GM23338 (cell line): ENCODE results near the gene FOXP4.

Experiments used
- CREB1 ChIP-seq: fragments of 250-450 bp; sonication (Bioruptor Pico); IDR thresholded peaks from 2 replicates; pipeline ENCODE4 v1.5.0; 2020; ENCODE audit warnings: low read depth, mild to moderate bottlenecking, moderate library complexity
- CTCF ChIP-seq, 2 experiments: fragments of 200-600 bp in 1 of 2; sonication (generic) in 1 of 2; conservative IDR thresholded peaks; 2 replicates each; pipeline versions ENCODE4 v1.5.1 to v1.6.1; 2016 to 2017; ENCODE audit warnings: antibody characterized with exemption in 2 of 2, low read depth in 2 of 2, mild to moderate bottlenecking in 2 of 2, moderate library complexity in 1 of 2
- EZH2 ChIP-seq: fragments of 200-600 bp; sonication (generic); IDR thresholded peaks from one replicate; pipeline ENCODE4 v1.8.0; 2017; ENCODE audit warnings: antibody characterized with exemption, mild to moderate bottlenecking, low read depth; ENCODE audit not compliant: unreplicated experiment
- EZH2phosphoT487 ChIP-seq: fragments of 200-600 bp; sonication (generic); IDR thresholded peaks from one replicate; pipeline ENCODE4 v1.8.1; 2018; ENCODE audit warnings: antibody characterized with exemption; ENCODE audit not compliant: unreplicated experiment
- POLR2AphosphoS5 ChIP-seq: IDR thresholded peaks from 2 replicates; pipeline ENCODE4 v1.6.1; 2016; ENCODE audit warnings: antibody characterized with exemption, low read depth
- REST ChIP-seq: IDR thresholded peaks from one replicate; pipeline ENCODE4 v1.6.1; 2018; ENCODE audit warnings: antibody characterized with exemption; ENCODE audit not compliant: unreplicated experiment
- ZNF114 ChIP-seq: fragments of 250-450 bp; sonication (Bioruptor Pico); IDR thresholded peaks from 2 replicates; pipeline ENCODE4 v1.5.0; 2020; ENCODE audit warnings: mild to moderate bottlenecking, moderate library complexity

GRCh38 chr6:41646026-41646795 lies 100.0 kb downstream of the FOXP4 start:
- no peak for TF ChIP-seq CTCF (conservative IDR thresholded peaks at IDR 0.05; ENCODE audit: low read depth in 2 of 2)
- TF ChIP-seq ZNF114 (CRISPR knock-in tag) = no peak
- no peak for TF ChIP-seq EZH2phosphoT487
- no peak for TF ChIP-seq CREB1 (CRISPR knock-in tag)
- no peak for TF ChIP-seq EZH2
- no peak for TF ChIP-seq POLR2AphosphoS5
- TF ChIP-seq REST = no peak
